ENCODE measurements around the gene ZNF423.
A peak's percentile ranks its signal among the peaks of the same experiment; 100 is the strongest.

Gene ZNF423

DNA sequence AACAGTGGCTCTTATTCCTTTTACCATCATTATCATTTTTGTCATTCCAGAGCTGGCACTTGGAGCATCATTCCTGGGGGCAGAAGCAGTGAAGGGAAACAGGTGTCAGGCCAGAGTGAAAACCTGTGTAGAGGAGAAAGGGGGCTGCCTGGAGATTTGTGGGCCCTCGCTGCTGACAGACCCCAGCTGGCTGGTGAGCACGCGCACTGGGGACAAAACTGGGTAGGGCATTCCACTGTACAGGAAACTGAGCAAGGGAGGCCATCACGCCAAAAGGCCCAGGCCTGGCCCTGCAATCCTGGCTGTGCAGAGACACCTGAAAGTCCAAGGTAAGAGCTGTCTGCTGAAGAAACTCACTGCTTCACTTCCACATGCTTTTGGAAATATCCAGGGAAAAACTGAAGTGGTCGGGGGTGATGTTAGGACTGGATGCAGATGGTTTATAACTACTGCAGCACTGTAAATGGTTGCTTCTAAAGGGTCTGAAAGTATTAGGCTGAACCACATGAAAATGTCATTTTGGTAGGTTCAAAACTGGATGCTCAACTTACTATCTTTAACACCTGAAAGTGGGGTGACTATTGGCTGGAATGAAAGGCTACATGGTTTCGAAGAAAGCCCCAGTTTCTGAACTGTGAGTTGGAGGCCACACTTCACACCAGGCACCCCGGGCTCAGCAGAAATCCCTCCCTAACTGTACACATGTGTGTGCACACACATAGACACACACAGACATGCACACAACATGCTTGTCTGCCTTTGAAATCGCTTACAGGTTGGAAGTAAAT is 257.3 kb downstream of the ZNF423 start:
- DNase-seq = no peak
- no peak for ATAC-seq

DNA sequence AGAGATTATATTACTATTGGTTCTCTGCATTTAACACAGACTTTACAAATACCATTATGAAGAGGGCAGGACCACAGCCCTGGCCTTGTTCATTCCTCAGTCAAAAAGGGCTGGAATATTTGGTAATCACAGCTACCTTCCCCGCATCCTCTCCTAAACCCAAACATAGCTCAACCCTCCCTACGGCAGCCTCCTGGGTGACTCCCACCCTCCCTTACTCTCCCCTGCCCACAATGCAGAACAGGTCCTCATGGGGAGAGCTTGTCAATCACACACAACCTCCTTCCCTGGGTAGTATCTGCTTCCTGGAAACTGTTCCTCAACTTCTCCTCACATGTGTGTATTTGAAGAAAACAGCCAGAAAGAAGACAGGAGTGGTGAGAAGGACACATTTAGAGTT is 258.1 kb downstream of the ZNF423 start:
- ATAC-seq = no peak

GRCh38 chr16:49596648-49597291 is 259.1 kb downstream of the ZNF423 start:
- no peak for DNase-seq
- ATAC-seq = no peak

More for the DNA sequence above, 258.1 kb downstream of the ZNF423 start:
- DNase-seq = no peak

DNA sequence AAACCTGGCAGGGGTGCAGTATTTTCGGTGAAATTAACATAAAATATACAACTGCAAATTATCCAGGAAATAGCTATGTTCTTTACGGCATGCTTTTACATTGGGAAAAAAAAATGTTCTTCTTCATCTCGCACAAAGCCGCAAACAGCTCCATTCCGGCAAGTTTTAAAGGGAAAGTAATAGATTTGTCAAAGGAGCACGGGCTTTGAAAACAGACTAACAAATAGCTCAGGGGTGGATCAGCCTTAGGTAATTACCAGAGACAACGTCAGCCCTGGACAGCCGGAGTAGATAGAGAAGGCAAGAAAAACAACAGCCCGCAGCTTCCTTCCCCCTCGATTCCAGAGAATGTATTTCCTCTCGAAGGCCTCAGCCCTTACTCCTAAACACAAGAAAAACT is 259.8 kb downstream of the ZNF423 start:
- ATAC-seq = no peak
- no peak for DNase-seq

GRCh38 chr16:49594685-49595498 is 261.0 kb downstream of the ZNF423 start:
- ATAC-seq (no peak), DNase-seq (no peak)

- DNase-seq = no peak
- no peak for ATAC-seq
These were observed 261.8 kb downstream of the ZNF423 start for GRCh38 chr16:49594153-49594552.

GRCh38 chr16:49593424-49594040 is 262.4 kb downstream of the ZNF423 start:
- DNase-seq (no peak), ATAC-seq (no peak)

DNA sequence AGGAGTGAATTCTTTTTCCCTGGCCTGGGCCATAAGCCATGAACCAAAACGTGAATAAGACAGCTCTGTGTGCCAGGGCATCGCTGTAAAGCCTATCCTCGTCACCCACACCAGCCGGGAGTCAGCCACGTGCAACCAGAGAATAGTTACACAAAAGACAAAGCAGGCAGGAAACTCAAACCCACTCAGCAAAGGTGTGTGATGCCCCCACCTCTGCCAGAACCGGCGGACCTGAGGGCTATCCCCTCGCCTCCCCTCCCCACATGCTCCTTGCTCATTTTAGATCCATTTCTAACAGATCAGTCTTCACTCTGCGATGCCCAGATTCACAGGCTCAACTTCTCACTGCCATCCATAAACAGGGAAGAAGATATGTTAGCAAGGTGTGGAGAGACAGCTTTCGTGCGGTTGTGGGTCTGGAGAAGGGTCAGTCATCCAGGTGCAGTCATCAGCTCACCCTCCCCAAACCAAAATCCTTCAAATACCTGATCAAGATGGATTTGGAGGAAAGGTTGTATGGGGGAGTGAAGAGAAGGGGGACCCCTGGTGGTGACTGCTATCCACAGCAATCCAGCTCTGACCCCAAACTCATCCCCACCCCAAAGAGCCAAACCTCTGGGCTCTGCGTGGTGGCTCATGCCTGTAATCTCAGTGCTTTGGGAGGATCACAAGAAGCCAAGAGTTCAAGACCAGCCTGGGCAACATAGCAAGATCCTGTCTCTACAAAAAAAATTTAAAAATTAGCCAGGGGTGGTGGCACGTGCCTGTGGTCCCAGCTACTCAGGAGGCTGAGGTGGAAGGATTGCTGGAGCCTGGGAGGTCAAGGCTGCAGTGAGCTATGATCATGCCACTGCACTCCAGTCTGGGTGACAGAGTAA is 263.1 kb downstream of the ZNF423 start:
- ATAC-seq (peak; percentile 46), DNase-seq (peak; percentile 48)

DNA sequence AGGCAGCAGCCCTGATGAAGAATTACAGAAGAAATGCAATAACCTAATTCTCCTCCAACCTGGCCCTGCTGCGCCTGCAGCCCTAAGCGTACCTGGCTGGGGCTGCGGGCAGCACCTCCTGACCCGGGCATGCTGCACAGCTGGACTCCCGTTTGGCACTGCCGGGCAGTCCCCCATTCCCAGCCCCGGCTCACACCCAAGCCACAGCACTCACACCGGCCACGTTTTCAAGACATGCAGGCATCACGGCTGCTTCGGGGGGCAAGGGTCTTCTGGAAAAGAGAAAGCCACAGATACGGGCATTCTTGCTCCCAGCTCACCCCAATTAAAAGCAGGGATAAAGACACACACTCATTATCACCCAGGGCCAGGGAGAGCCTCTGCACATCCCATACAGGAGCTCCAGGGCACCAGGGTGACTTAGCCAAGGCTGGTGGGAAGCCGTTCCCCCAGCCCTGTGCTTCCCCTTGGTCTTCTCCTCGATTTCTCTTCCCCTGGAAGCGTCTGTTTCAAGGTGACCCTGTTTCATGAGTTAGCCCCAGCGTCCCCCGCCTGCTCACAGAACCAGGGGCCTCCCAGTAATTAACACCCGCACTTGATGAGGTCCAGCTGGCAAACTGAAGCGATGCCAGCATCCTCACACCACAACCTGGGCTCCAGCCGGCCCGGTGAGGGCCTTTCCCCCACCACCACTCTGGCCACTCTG is 265.6 kb downstream of the ZNF423 start:
- ATAC-seq (no peak), DNase-seq (no peak)

GRCh38 chr16:49589544-49590031 is 266.3 kb downstream of the ZNF423 start:
- DNase-seq (no peak), ATAC-seq (no peak)

DNA sequence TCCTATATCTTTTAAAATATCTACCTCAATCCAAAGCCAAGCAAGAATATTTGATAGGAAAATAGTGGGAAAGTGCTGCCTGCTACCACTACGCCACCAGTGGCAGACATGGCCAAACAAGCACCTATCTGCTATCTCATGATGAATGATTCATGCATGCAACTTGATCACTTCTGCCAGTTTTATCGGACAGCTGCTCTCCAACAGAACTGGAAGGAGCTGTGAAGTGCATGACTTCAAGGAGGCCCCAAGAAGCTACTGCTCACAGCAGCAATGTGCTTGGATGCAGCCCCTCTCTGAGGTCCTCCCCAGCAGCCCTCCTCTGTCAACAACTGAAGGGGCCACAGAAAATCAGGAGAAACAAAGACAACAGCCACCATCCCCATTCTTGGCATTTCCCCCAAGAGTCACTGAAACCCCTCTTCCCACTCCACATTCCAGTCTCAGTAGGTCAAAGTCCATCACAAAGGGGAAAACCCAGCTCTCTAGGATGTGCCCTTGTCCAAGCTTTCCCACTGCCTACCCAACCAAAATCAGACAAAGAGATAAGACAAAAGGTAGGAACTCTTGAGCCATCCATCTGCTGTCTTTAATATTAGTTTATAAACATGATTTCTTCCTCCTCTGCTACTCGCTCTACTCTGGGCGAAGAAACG is 267.1 kb downstream of the ZNF423 start:
- no peak for DNase-seq
- ATAC-seq = no peak

DNA sequence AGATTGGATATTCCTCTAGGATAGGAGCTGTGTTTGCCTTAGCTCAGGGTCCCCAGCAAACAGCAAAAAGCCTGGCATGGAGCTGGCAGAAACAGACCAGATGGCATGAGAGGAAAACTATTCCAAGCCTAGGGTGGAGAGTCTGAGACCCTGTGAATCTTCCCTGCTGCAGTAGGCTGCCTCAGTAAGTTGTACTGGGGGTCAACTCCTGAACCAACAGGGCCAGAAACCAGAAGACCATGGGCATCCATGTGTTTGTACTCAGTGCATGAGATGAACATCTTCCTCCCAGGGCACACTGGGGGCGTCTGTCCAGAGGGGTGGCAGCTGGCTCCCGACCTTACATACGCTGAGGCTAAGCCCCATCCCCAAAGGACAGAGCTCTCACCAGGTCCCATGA is 267.9 kb downstream of the ZNF423 start:
- DNase-seq (no peak), ATAC-seq (no peak)

DNA sequence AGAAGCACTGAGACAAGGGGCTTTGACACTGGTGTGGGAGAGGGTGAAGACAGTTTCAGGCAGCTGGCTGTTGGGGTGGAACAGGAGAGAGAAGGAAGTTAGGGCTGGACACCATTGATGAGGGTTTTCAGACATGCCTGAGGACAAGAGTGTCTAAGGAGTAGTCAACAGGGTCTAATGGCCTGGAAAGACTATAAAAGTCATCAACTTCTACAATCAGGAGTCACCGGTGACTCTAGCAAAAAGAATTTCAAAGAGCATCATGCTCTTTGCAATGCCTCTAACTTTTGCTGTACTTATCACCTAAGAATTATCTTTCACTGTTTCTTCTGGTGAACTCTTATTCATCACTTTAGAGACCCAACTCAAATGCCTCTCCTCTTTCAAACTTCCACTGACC is 268.4 kb downstream of the ZNF423 start:
- DNase-seq (no peak), ATAC-seq (no peak)

- ATAC-seq (no peak), DNase-seq (no peak)
These were observed 269.2 kb downstream of the ZNF423 start for GRCh38 chr16:49586466-49587450.

GRCh38 chr16:49585143-49585832 is 270.6 kb downstream of the ZNF423 start:
- no peak for DNase-seq
- ATAC-seq = no peak

DNA sequence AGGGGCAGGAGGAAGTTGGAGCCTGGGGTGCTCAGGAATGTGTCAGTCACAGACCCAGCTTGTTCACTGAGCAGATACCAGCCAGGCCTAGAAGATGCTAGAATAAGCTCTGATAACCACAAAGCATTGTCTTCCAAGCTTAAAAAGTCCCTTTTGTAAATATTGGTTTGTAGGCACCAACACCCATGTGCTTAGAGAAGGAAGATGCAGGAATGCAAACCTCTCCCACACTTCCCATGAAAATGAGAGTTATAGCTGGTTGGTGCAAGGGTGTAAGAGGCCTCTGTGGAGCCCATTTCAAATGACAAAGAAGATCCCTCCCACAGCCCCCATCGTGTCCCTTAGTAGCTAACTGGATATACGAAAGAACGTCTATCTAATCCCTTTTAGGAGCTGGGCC is 272.0 kb downstream of the ZNF423 start:
- no peak for ATAC-seq

GRCh38 chr16:49581630-49582298 is 274.1 kb downstream of the ZNF423 start:
- DNase-seq (no peak), ATAC-seq (no peak)

More for the DNA sequence above, 272.0 kb downstream of the ZNF423 start:
- no peak for DNase-seq
